IMR-90 (cell line): Measurements from ENCODE around the gene DENND5A. TPM values are rescaled to one million over a fixed set of nuclear protein-coding genes. Genes with fewer than 3 reads are reported as not detected.
A peak's percentile ranks its signal among the peaks of the same experiment; 100 is the strongest.

Experiments
- ATAC-seq: fragments of 200-7000 bp; cut with Tn5 transposase; 2 replicates; pipeline ENCODE4 v1.9.1; 2020; ENCODE audit warnings: low read depth, mild to moderate bottlenecking, moderate library complexity
- BruUV-seq: library from RNA; stranded (reverse); fragments of 400-500 nt; replicated peaks from 2 replicates; lab custom pipeline; 2021; lab: Mats Ljungman, UMichigan
- CTCF ChIA-PET: fragments of 300-600 bp; formaldehyde crosslinking; extraction: SDS; loops from one replicate; lab custom pipeline; 2021; ENCODE audit warnings: antibody characterized with exemption; lab: Yijun Ruan, JAX
- POLR2A ChIA-PET: fragments of 300-600 bp; sonication (Branson Sonifier 250); formaldehyde crosslinking; loops from one replicate; lab custom pipeline; 2022; ENCODE audit warnings: antibody characterized with exemption; ENCODE audit not compliant: unreplicated experiment; lab: Charles Lee
- DNase-seq: peaks from one replicate; pipeline ENCODE4 v3.0.0; 2013
- H2AFZ ChIP-seq: replicated peaks from 2 replicates; pipeline ENCODE3; 2013; ENCODE audit warnings: low read length, mild to moderate bottlenecking; ENCODE audit not compliant: poor library complexity
- H2AK5ac ChIP-seq: 2 replicates; pipeline ENCODE4 v1.6.1; 2013; ENCODE audit warnings: low read depth, low read length, inconsistent platforms
- H2AK9ac ChIP-seq: replicated peaks from 2 replicates; pipeline ENCODE3; 2013; ENCODE audit warnings: mild to moderate bottlenecking, low read depth, low read length, moderate library complexity; ENCODE audit not compliant: poor library complexity
- H2BK120ac ChIP-seq: 2 replicates; pipeline ENCODE4 v1.6.1; 2013; ENCODE audit warnings: low read depth, low read length, inconsistent platforms
- H2BK15ac ChIP-seq: 3 replicates; pipeline ENCODE4 v1.6.1; 2013; ENCODE audit warnings: low read depth, low read length, inconsistent platforms
- H2BK20ac ChIP-seq: 2 replicates; pipeline ENCODE4 v1.6.1; 2013; ENCODE audit warnings: low read depth, mild to moderate bottlenecking, inconsistent platforms, low read length, moderate library complexity
- H2BK5ac ChIP-seq: 2 replicates; pipeline ENCODE4 v1.6.1; 2013; ENCODE audit warnings: mild to moderate bottlenecking, low read depth, low read length, inconsistent platforms; ENCODE audit not compliant: poor library complexity, severe bottlenecking
- H3K14ac ChIP-seq: replicated peaks from 2 replicates; pipeline ENCODE4 v1.6.1; 2013; ENCODE audit warnings: low read depth, low read length, inconsistent platforms
- H3K18ac ChIP-seq: 2 replicates; pipeline ENCODE4 v1.6.1; 2013; ENCODE audit warnings: low read depth, low read length, control low read depth
- H3K23ac ChIP-seq: 2 replicates; pipeline ENCODE4 v1.6.1; 2013; ENCODE audit warnings: low read depth, low read length, inconsistent platforms
- H3K27ac ChIP-seq: 2 replicates; pipeline ENCODE4 v1.5.1; 2013; ENCODE audit warnings: mild to moderate bottlenecking, control low read depth, low read length; ENCODE audit not compliant: insufficient read depth
- H3K27me3 ChIP-seq: 2 replicates; pipeline ENCODE4 v1.6.1; 2013; ENCODE audit warnings: low read length; ENCODE audit not compliant: control insufficient read depth, insufficient read depth
- H3K36me3 ChIP-seq: 2 replicates; pipeline ENCODE4 v1.6.1; 2013; ENCODE audit warnings: low read length, mixed read lengths; ENCODE audit not compliant: control insufficient read depth, insufficient read depth
- H3K4ac ChIP-seq: 2 replicates; pipeline ENCODE4 v1.6.1; 2013; ENCODE audit warnings: low read depth, low read length, inconsistent platforms
- H3K4me1 ChIP-seq: 2 replicates; pipeline ENCODE4 v1.6.1; 2013; ENCODE audit warnings: low read length, mixed read lengths; ENCODE audit not compliant: control insufficient read depth, insufficient read depth
- H3K4me2 ChIP-seq: 2 replicates; pipeline ENCODE4 v1.6.1; 2013; ENCODE audit warnings: low read depth, mild to moderate bottlenecking, control low read depth, low read length, moderate library complexity
- H3K4me3 ChIP-seq: 2 replicates; pipeline ENCODE4 v1.5.1; 2013; ENCODE audit warnings: low read depth, mild to moderate bottlenecking, control low read depth, low read length, moderate library complexity; ENCODE audit not compliant: insufficient read depth
- H3K56ac ChIP-seq: 2 replicates; pipeline ENCODE4 v1.6.1; 2013; ENCODE audit warnings: low read length, inconsistent platforms; ENCODE audit not compliant: insufficient read depth; ENCODE audit errors: extremely low read depth
- H3K79me1 ChIP-seq, 2 experiments: 2 replicates each; pipeline ENCODE4 v1.6.1; 2013; ENCODE audit warnings: low read length in 2 of 2, inconsistent platforms in 1 of 2, low read depth in 1 of 2
- H3K9ac ChIP-seq: 2 replicates; pipeline ENCODE4 v1.6.1; 2013; ENCODE audit warnings: low read depth, low read length, control low read depth
- H3K9me1 ChIP-seq: 2 replicates; pipeline ENCODE4 v1.6.1; 2013; ENCODE audit warnings: low read length, inconsistent platforms; ENCODE audit not compliant: insufficient read depth
- H3K9me3 ChIP-seq: 2 replicates; pipeline ENCODE4 v1.6.1; 2013; ENCODE audit warnings: low read length; ENCODE audit not compliant: control insufficient read depth, insufficient read depth
- H4K20me1 ChIP-seq: 2 replicates; pipeline ENCODE4 v1.6.1; 2013; ENCODE audit warnings: low read length, inconsistent platforms; ENCODE audit not compliant: insufficient read depth
- H4K5ac ChIP-seq: 2 replicates; pipeline ENCODE4 v1.6.1; 2013; ENCODE audit warnings: mild to moderate bottlenecking, low read depth, low read length, control low read depth
- H4K8ac ChIP-seq, 2 experiments: 2 replicates each; pipeline ENCODE4 v1.6.1; 2013; ENCODE audit warnings: low read depth in 2 of 2, low read length in 2 of 2, control low read depth in 1 of 2, inconsistent platforms in 1 of 2
- H4K91ac ChIP-seq: 2 replicates; pipeline ENCODE4 v1.6.1; 2013; ENCODE audit warnings: low read depth, low read length, inconsistent platforms; ENCODE audit not compliant: insufficient read depth
- CEBPB ChIP-seq: IDR thresholded peaks from 2 replicates; pipeline ENCODE4 v1.6.1; 2012; ENCODE audit warnings: low read depth, low read length, improper control_type of control experiment
- CHD1 ChIP-seq: IDR thresholded peaks from 2 replicates; pipeline ENCODE4 v1.6.1; 2012; ENCODE audit warnings: low read depth, low read length, improper control_type of control experiment
- CTCF ChIP-seq: conservative IDR thresholded peaks from 2 replicates; pipeline ENCODE4 v1.5.1; 2012; ENCODE audit warnings: mild to moderate bottlenecking, low read depth, low read length, improper control_type of control experiment
- ELK1 ChIP-seq: fragments of 150-350 bp; IDR thresholded peaks from 2 replicates; pipeline ENCODE4 v1.6.1; 2016; ENCODE audit warnings: low read depth, mild to moderate bottlenecking, low read length, moderate library complexity, borderline replicate concordance
- FOS ChIP-seq: fragments of 150-350 bp; IDR thresholded peaks from 2 replicates; pipeline ENCODE4 v1.6.1; 2016; ENCODE audit warnings: low read depth, low read length
- NFE2L2 ChIP-seq: fragments of 150-350 bp; IDR thresholded peaks from 2 replicates; pipeline ENCODE4 v1.6.1; 2016; ENCODE audit warnings: low read depth, mild to moderate bottlenecking, low read length
- POLR2A ChIP-seq: IDR thresholded peaks from 2 replicates; pipeline ENCODE4 v1.6.1; 2012; ENCODE audit warnings: mild to moderate bottlenecking, low read depth, low read length
- RCOR1 ChIP-seq: IDR thresholded peaks from 2 replicates; pipeline ENCODE4 v1.6.1; 2012; ENCODE audit warnings: mild to moderate bottlenecking, low read length, improper control_type of control experiment; ENCODE audit not compliant: insufficient replicate concordance
- RFX5 ChIP-seq: IDR thresholded peaks from 2 replicates; pipeline ENCODE4 v1.8.0; 2012; ENCODE audit warnings: low read depth, mild to moderate bottlenecking, low read length, moderate library complexity
- SMC3 ChIP-seq: fragments of 150-350 bp; IDR thresholded peaks from 2 replicates; pipeline ENCODE4 v1.6.1; 2016; ENCODE audit warnings: low read depth, mild to moderate bottlenecking, antibody characterized with exemption, low read length, moderate library complexity
- USF2 ChIP-seq: fragments of 150-350 bp; IDR thresholded peaks from 2 replicates; pipeline ENCODE4 v1.6.1; 2017; ENCODE audit warnings: mild to moderate bottlenecking, antibody characterized with exemption, low read length, low read depth
- WGBS, 2 experiments: methylation state at CpG; one replicate each; pipeline versions ENCODE4 v1.1.5 to v1.1.7; 2013; ENCODE audit warnings: missing lambda C conversion rate in 2 of 2; ENCODE audit not compliant: insufficient read length in 1 of 2; ENCODE audit errors: extremely low coverage in 2 of 2; 5-methylcytosine and 5-hydroxymethylcytosine counted together
- dilution Hi-C: fragments of 300-500 bp; cut with HindIII; formaldehyde crosslinking; loops from one replicate; pipeline ENCODE4 v1.14.3; 2018; ENCODE audit warnings: low sequenced_read_pairs; ENCODE audit not compliant: unreplicated experiment
- in situ Hi-C: fragments of 300-500 bp; cut with MboI; formaldehyde crosslinking; loops from 3 replicates; pipeline ENCODE4 v1.14.3; 2019; ENCODE audit warnings: low sequenced_read_pairs, inconsistent platforms, mixed read lengths
- intact Hi-C: fragments of 100-400 bp; cut with micrococcal nuclease; formaldehyde crosslinking; loops from 2 replicates; pipeline ENCODE4 v1.10.0; 2022
- polyA plus RNA-seq, 3 experiments: library from polyadenylated mRNA; depleted of rRNA; stranded (reverse); fragments of >200 nt; gene quantifications; 2 replicates each; pipeline ENCODE4 v1.2.3, GENCODE V29; 2012; ENCODE audit warnings: low replicate concordance in 1 of 3
- total RNA-seq: library from RNA; depleted of rRNA; stranded (reverse); fragments of >200 nt; gene quantifications from 2 replicates; pipeline ENCODE4 v1.2.3, GENCODE V29; 2012

Gene DENND5A
- total and polyA plus RNA-seq, 2 of the 4 experiments (the other 2 are of a cell fraction) = 179 to 192 TPM

GRCh38 chr11:9091044-9091922 lies 173.9 kb downstream of the DENND5A start, which contains the start of gene SCUBE2:
Gene SCUBE2 (minus strand): TSS chr11:9091599. CDS start chr11:9091528, 71 bp downstream.
- H2BK20ac ChIP-seq = no peak within 1 kb of the TSS
- peak within 1 kb of the TSS; percentile 53 for H3K4me3 ChIP-seq
- ChIA-PET CTCF (no interaction called here), POLR2A (no interaction called here)
- no peak within 1 kb of the TSS for H4K5ac ChIP-seq
- H2AK9ac ChIP-seq = peak within 1 kb of the TSS; percentile 75
- H3K4me1 ChIP-seq = 0 out of 2 replicates have a peak, but pooled peaks cover 2% of the 10 kb centered on the region
- no peak within 1 kb of the TSS for H3K27ac ChIP-seq
- H3K27me3 ChIP-seq = peaks cover 20% of the 10 kb centered on the region; the same call in 1 of the 2 replicates
- H2AFZ ChIP-seq = peak within 1 kb of the TSS; percentile 73
- no peak within 1 kb of the TSS for H4K91ac ChIP-seq
- 3% methylated on average over 23 of the region's 113 CpGs; no CpG with 5 or more reads in 1 of the 2 experiments for WGBS, 2 experiments
- no peaks in the 10 kb centered on the region for H3K79me1 ChIP-seq
- dilution Hi-C loops (no loop called here), intact Hi-C loops (no loop called here), in situ Hi-C loops (no loop called here)
- no peaks in the 10 kb centered on the region for H3K36me3 ChIP-seq
- no peaks in the 10 kb centered on the region for H3K9me3 ChIP-seq
- H3K4me2 ChIP-seq = peak within 1 kb of the TSS; percentile 56
- H4K20me1 ChIP-seq = no peaks in the 10 kb centered on the region
- H2BK15ac ChIP-seq = no peak within 1 kb of the TSS
- DNase-seq (no peak), ATAC-seq (peak; percentile 81)
- BruUV-seq = no TSS peak
- no peak within 1 kb of the TSS for H3K14ac ChIP-seq
- H2BK5ac ChIP-seq = no peak within 1 kb of the TSS
- TF ChIP-seq FOS (no peak), USF2 (no peak), ELK1 (no peak), SMC3 (no peak), POLR2A (no peak), CEBPB (no peak), CHD1 (no peak), RCOR1 (no peak), NFE2L2 (no peak), RFX5 (no peak), CTCF (no peak)
- no peak within 1 kb of the TSS for H3K18ac ChIP-seq
- H3K4ac ChIP-seq = no peak within 1 kb of the TSS
- no peak within 1 kb of the TSS for H3K56ac ChIP-seq
- no peak within 1 kb of the TSS for H2AK5ac ChIP-seq
- H3K9ac ChIP-seq = no peak within 1 kb of the TSS
- no peak within 1 kb of the TSS for H2BK120ac ChIP-seq
- no peak within 1 kb of the TSS for H3K23ac ChIP-seq
- no peaks in the 10 kb centered on the region for H3K9me1 ChIP-seq
- no peak within 1 kb of the TSS for H4K8ac ChIP-seq
